Right cardiac atrium (tissue), 5 donors: ENCODE results near the gene TSC22D3. TPM values are rescaled to one million over a fixed set of nuclear protein-coding genes. Genes with fewer than 3 reads are reported as not detected.

Experiments used
- ATAC-seq, 2 donors: fragments of 200-7000 bp; cut with Tn5 transposase; one replicate each; pipeline versions ENCODE4 v1.8.0 to v1.9.1; 2020; ENCODE audit warnings: moderate library complexity in 2 of 2, mild to moderate bottlenecking in 1 of 2
- DNase-seq, 3 donors: peaks; one replicate each; pipeline ENCODE4 v3.0.0-alpha.2; 2020
- H3K27ac ChIP-seq: one replicate; pipeline ENCODE4 v1.5.1; 2013; ENCODE audit warnings: mild to moderate bottlenecking, low read length, control low read depth, moderate library complexity
- H3K27me3 ChIP-seq: one replicate; pipeline ENCODE4 v1.6.1; 2013; ENCODE audit not compliant: control insufficient read depth, insufficient read depth
- H3K4me1 ChIP-seq: one replicate; pipeline ENCODE4 v1.6.1; 2013; ENCODE audit warnings: low read length; ENCODE audit not compliant: control insufficient read depth, insufficient read depth
- H3K4me3 ChIP-seq: one replicate; pipeline ENCODE4 v1.5.1; 2013; ENCODE audit warnings: low read length, control low read depth
- H3K9me3 ChIP-seq: one replicate; pipeline ENCODE4 v1.6.1; 2013; ENCODE audit warnings: low read length; ENCODE audit not compliant: control insufficient read depth
- WGBS: extraction: QIAGEN DNeasy Blood & Tissue Kit; methylation state at CpG from one replicate; pipeline ENCODE4 v1.1.7; 2013; 5-methylcytosine and 5-hydroxymethylcytosine counted together
- intact Hi-C, 4 donors: fragments of 100-400 bp; cut with DNase I; formaldehyde crosslinking; loops; one replicate each; pipeline versions ENCODE4 v1.11.0 to v1.14.0; 2022 to 2023
- polyA plus RNA-seq: library from polyadenylated mRNA; stranded (reverse); fragments of 200-250 nt; gene quantifications from one replicate; pipeline ENCODE4 v1.2.3, GENCODE V29; 2013
- total RNA-seq, 4 donors: library from RNA; stranded (reverse); fragmentation: NEBNext Ultra II Directional; extraction: Animal tissue kit (Norgen Biotek cat#: 25700); gene quantifications; one replicate each; pipeline ENCODE4 v1.2.1, GENCODE V29; 2021
- donor health status: healthy with polysubstance abuse.
- donor health status: DM: no; HTN: yes; CAD: no.
- donor health status: DM: no; HTN: no; CAD: no.
- donor health status: DM: no; HTN: yes; CAD: no; lungs with severe emphysema.
- donor health status: DM: yes; HTN: yes; CAD: no.

The TSC22D3 gene
- total and polyA plus RNA-seq, 5 donors, result 52.6 to 129 (median 75.9) TPM

DNA sequence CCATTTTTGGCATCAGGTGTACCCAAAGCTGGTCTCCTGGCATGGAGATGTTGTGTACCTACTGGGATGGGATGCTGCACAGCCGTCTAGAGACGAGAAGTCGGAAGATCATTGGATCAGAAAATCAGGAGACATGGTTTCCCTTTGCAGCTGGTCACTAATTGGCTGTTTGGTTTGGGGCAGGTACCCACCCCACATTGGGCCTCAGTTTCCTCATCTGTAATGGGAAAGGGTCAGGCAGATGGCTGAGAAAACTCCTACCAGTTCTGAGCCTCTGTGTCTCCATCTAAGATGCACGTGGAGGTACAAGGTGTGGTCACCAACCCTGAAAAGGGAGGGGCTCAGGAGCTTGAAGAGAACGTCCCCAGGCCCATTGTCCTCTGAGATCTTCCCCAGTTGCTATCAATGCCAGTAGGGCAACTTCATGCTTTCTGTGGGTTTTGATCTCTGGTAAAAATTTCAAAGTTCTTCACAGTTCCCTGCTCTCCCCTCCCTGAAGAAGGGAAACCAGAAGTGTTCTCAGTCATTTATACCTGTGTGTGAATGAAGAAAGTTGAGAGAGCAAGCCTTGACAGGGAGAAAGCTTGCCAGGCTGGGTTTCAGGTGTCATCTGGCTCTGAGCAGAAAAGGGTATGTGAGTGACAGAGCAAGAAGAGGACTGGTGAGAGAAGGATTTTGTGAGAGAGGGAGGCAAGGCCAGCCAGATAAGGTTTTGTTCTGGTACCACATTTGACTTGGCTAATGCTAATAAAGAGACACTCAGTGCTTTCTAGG is 15.1 kb downstream of the TSC22D3 start:
- Histone ChIP-seq H3K27me3 (no peaks in the 10 kb centered on the region), H3K4me1 (peaks cover 6% of the 10 kb centered on the region), H3K27ac (no peak overlapping the region), H3K9me3 (no peaks in the 10 kb centered on the region), H3K4me3 (no peak overlapping the region)
- WGBS, result 97% methylated on average over 5 of the region's 5 CpGs
- intact Hi-C loops, result no loop called here
- DNase-seq, result no peak
- no peak for ATAC-seq

DNA sequence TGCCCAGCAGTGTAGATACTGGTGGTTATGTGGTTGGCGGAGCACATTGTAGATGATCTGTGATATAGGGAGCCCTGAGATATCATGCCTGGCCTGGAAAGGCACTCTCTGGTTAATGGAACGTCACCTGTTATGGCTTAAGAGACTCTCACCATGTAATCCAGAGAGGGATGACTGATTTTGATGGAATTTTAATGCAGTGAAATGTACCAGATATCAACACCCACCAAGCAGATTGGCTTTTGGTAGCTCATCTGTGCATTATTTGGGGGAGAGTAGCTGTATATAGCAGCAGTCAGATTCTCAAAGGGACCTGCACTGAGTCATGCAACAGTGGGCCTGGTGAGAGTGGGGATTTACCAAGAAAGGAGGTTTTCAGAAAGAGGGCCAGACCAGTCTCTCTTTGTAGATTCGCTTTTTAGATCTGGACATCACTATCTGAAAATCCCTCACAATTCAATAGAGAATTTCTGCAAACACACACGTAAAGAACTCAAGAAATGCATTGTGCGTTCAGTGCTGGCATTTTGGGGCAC is 17.3 kb downstream of the TSC22D3 start:
- WGBS, result 97% methylated on average over 5 of the region's 5 CpGs
- peaks cover 5% of the 10 kb centered on the region for H3K4me1 ChIP-seq
- no peaks in the 10 kb centered on the region for H3K9me3 ChIP-seq
- ATAC-seq (no peak), DNase-seq (no peak)
- no peaks in the 10 kb centered on the region for H3K27me3 ChIP-seq
- intact Hi-C loops, result no loop called here
- no peak overlapping the region for H3K4me3 ChIP-seq
- H3K27ac ChIP-seq, result no peak overlapping the region

DNA sequence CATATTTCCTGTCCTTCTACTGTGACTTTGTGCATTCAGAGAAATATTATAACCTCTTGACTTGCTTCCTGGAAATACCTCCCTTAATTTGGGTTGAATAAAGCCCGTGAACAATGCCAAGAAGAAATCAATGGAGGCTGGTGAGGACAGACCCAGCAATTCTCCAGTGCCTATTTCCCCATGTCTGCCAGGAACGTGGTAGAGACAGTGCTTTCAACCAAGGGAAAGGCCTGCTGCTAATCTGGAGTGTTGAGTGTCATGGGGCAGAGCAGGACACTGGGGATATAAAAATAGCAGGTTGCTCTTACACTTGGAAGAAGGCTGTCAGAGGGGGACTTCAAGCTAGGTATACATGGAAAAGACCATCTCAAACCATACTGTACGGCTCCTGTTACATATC is 19.9 kb downstream of the TSC22D3 start:
- DNase-seq, result no peak
- WGBS, result 38% methylated on average over 3 of the region's 3 CpGs
- Histone ChIP-seq H3K27ac (peak overlapping the region; percentile 81), H3K4me3 (no peak overlapping the region), H3K9me3 (no peaks in the 10 kb centered on the region), H3K4me1 (peaks cover 16% of the 10 kb centered on the region), H3K27me3 (no peaks in the 10 kb centered on the region)
- intact Hi-C loops, result no loop called here
- peak; percentile 69 to 85 for ATAC-seq

DNA sequence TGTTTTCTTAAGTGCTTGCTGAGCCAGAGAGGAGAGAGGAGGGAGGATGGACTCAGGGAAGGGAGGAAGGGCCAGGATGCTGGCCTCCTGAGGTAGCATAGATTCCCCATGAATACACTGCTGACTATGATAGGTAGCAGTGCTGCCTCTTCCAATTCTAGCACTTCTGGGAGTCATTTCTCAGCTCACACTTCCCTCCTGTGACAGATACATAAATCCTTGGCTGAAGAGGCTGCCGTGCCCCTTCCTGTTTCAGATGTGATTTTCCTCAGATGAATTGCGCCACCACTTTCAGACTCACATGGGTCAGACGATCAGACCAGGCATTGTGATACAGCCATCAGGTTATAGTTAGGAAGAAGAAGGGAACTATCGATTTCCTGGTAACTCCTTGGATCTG is 22.4 kb downstream of the TSC22D3 start:
- Histone ChIP-seq H3K9me3 (no peaks in the 10 kb centered on the region), H3K4me1 (peaks cover 26% of the 10 kb centered on the region), H3K27me3 (no peaks in the 10 kb centered on the region), H3K27ac (no peak overlapping the region), H3K4me3 (no peak overlapping the region)
- 50% methylated on average over 4 of the region's 4 CpGs for WGBS
- peak; percentile 47 to 58 for ATAC-seq
- intact Hi-C loops, result no loop called here
- DNase-seq, result no peak

DNA sequence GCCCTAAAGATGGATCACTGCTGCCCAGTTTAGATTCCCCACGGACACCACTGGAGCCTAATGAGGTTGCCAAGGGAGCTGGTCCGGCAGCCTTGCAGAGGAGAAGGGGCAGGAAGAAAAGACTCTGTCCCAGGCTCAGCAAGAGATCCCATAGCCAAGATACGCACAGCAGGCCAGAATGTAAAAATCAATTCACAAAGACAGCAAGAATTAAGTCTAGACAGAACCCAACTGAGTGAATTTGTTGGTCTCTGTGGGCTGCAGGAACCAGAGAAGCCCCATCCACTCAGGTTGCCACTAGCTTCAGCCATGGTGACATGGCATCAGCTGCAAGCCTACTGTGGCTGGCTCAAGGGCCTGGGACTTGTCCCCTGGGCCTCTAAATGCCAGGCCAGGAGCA is 22.9 kb downstream of the TSC22D3 start:
- intact Hi-C loops, result no loop called here
- 82% methylated on average over 3 of the region's 3 CpGs for WGBS
- Histone ChIP-seq H3K9me3 (no peaks in the 10 kb centered on the region), H3K27ac (no peak overlapping the region), H3K4me1 (peaks cover 29% of the 10 kb centered on the region), H3K4me3 (no peak overlapping the region), H3K27me3 (no peaks in the 10 kb centered on the region)
- no peak for ATAC-seq
- DNase-seq, result no peak

DNA sequence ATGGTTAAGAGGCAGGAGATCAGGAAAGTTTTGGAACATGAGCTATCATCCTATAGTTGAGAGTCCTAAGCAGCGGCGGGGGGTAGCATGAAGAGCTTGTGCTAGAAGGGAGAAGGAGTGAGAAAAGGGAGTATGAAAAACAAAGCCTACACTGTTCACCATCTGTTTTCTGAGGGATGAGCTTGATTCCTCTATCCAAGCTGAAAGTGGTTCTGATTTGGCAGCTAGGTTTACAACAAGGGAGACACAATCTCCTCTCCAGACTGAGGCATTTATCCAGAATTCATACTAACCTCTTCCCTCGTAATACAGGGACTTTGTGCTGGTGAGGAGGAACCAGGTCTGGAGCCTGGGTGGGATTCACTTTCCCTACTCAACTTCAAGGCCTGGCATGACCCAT is 23.5 kb downstream of the TSC22D3 start:
- no peak overlapping the region for H3K4me3 ChIP-seq
- peaks cover 31% of the 10 kb centered on the region for H3K4me1 ChIP-seq
- no peaks in the 10 kb centered on the region for H3K27me3 ChIP-seq
- H3K27ac ChIP-seq, result no peak overlapping the region
- ATAC-seq, result no peak
- H3K9me3 ChIP-seq, result no peaks in the 10 kb centered on the region
- intact Hi-C loops, result no loop called here
- DNase-seq, result no peak
- 91% methylated on average over 3 of the region's 3 CpGs for WGBS

DNA sequence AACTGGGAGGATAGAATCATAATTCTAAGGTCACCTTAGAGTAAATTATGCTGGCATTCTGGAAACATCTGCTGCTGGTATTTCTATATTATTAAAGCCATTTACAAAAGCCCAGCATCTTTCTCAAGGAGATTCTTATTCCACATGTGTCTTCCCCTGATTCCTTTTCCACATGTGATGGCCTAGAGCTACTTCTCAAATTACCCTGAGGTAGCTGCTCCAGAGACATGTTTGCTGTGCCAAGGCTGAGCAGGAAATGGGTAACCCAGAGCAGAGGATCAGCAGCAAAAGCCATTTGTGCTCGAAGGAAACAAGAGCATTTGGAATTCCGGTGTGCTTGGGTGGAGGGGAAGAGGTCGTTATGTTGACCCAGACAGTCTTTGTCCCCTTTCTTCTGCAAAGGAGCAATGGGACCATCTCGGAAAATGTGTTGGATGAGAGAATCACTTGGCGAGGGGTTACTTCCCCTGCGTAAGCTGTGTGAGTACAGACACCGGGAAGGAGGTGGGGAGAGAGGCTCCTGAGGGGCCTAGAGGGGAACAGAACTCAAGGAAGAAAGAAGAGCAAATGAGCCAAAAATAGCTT is 24.6 kb downstream of the TSC22D3 start:
- intact Hi-C loops, result no loop called here
- ATAC-seq, result no peak
- DNase-seq, result no peak
- H3K27ac ChIP-seq, result no peak overlapping the region
- H3K4me1 ChIP-seq, result peaks cover 35% of the 10 kb centered on the region
- H3K27me3 ChIP-seq, result no peaks in the 10 kb centered on the region
- no peak overlapping the region for H3K4me3 ChIP-seq
- 56% methylated on average over 7 of the region's 7 CpGs for WGBS
- H3K9me3 ChIP-seq, result no peaks in the 10 kb centered on the region

DNA sequence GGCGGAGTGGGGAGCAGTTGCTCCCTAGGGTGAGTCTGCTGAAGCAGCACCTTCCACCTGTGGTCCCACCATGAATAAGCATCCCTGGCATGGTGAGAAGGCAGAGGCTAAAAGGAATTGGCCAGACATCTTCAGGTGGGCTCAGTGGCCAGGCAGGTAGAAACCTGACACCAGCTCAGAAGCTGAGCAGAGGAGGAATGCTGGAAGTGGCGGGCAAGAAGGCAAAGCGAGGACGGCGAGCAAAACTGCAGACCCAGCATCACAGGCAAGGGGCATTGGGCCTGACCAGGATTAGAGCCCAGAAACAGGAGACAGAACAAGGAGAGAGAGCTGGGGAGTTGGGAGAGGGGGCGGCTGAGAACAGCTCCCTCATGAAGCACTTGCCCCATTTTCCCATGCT is 25.3 kb downstream of the TSC22D3 start:
- Histone ChIP-seq H3K4me3 (no peak overlapping the region), H3K27me3 (no peaks in the 10 kb centered on the region), H3K9me3 (no peaks in the 10 kb centered on the region), H3K4me1 (peaks cover 32% of the 10 kb centered on the region), H3K27ac (no peak overlapping the region)
- intact Hi-C loops, result no loop called here
- WGBS, result 95% methylated on average over 6 of the region's 6 CpGs
- ATAC-seq (no peak), DNase-seq (no peak)

DNA sequence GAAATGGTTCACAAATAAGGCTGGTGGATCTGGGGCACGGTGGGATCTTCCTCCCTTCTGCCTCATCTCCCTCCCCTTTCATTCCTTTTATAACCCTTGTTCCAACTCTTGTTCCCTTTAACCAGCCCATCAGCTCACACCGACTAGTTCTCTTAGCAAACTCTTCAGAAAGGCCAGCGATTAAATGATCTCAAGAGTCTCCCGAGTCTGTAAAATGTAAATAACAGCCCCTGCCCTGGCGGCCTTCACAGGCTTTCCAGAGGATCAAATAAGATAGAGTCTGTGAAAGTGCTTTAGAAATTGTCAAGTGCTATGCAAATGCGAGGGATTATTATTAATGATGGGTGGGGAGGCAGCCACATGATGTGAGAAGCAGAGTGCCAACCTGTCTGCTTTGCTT is 27.1 kb downstream of the TSC22D3 start:
- no peaks in the 10 kb centered on the region for H3K27me3 ChIP-seq
- ATAC-seq, result no peak
- H3K4me1 ChIP-seq, result peaks cover 38% of the 10 kb centered on the region
- no peak overlapping the region for H3K4me3 ChIP-seq
- intact Hi-C loops, result no loop called here
- peak overlapping the region; percentile 98 for H3K27ac ChIP-seq
- no peaks in the 10 kb centered on the region for H3K9me3 ChIP-seq
- 61% methylated on average over 6 of the region's 6 CpGs for WGBS
- DNase-seq, result no peak

DNA sequence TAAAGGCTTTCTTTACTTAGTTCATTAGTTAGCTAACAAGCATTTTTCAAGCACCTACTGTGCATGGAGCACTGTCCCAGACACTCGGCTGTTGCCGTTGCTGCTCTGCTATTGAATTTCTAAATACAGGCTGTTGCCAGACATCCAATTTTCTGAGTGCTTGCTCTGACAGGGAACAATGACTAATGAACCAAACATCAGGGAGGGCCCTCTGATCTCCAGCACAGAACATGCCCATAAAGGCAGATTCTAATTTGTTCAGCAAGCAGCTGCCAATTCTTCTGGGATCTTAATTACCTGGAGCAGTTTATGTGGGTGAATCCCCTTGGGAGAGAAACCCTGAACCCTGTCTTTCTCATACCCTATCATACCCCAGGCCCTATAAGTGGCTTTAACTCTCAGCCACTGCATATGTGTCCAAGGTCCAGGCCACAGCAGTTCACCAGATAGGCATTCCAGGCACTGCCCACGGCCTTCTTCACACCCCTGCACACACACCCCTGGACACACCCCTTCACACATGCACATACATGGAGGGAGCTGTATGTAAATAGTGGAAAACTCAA is 27.9 kb downstream of the TSC22D3 start:
- H3K27me3 ChIP-seq, result no peaks in the 10 kb centered on the region
- 19% methylated on average over 3 of the region's 3 CpGs for WGBS
- ATAC-seq, result peak; percentile 80 to 83
- peaks cover 40% of the 10 kb centered on the region for H3K4me1 ChIP-seq
- no peak overlapping the region for H3K4me3 ChIP-seq
- intact Hi-C loops, result no loop called here
- DNase-seq, result no peak
- no peaks in the 10 kb centered on the region for H3K9me3 ChIP-seq
- H3K27ac ChIP-seq, result peak overlapping the region; percentile 98

DNA sequence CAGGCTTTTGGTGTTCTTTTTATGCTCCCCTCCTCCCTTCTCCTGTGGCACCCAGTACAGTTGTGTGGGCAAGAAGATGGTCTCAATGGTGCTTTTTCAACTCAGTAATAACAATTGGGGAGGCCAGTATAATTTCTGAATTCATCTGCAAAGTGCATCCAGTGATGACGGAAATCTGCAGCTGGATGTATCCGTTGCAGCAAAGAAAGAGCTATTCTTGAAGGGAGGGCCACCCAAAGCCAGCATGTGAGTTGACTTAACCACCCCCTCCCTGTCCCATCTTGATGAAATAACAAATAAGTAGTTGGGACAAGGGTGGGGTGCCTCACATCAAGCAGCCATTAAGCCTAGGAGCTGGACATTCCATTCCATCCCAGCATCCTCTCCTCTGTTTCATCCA is 30.7 kb downstream of the TSC22D3 start:
- intact Hi-C loops, result no loop called here
- H3K27ac ChIP-seq, result no peak overlapping the region
- peaks cover 46% of the 10 kb centered on the region for H3K4me1 ChIP-seq
- H3K4me3 ChIP-seq, result no peak overlapping the region
- ATAC-seq, result no peak
- no peaks in the 10 kb centered on the region for H3K9me3 ChIP-seq
- H3K27me3 ChIP-seq, result no peaks in the 10 kb centered on the region
- no peak for DNase-seq
- WGBS, result 78% methylated on average over 2 of the region's 2 CpGs
